Gastrocnemius medialis (tissue), 4 donors: ENCODE measurements around the gene OR4D2. TPM values are rescaled to one million over a fixed set of nuclear protein-coding genes. Genes with fewer than 3 reads are reported as not detected.

ENCODE experiments used
- ATAC-seq, 2 donors: fragments of 150-250 bp; one replicate each; pipeline ENCODE4 v1.9.1; 2016
- DNase-seq, 2 donors: peaks; one replicate each; pipeline ENCODE4 v3.0.0-alpha.2; 2019
- H3K27ac ChIP-seq, 4 donors: fragments of 200-600 bp; sonication (generic); 1 replicate in 1 of 4; 2 replicates in 3 of 4; pipeline ENCODE4 v1.5.1; 2016 to 2018; ENCODE audit warnings: mild to moderate bottlenecking in 2 of 4, moderate library complexity in 1 of 4
- H3K27me3 ChIP-seq, 3 donors: fragments of 200-600 bp; sonication (generic) in 2 of 3; 1 replicate in 1 of 3; 2 replicates in 2 of 3; pipeline versions ENCODE4 v1.5.1 to v1.6.0; 2016 to 2019; ENCODE audit warnings: mild to moderate bottlenecking in 1 of 3, moderate library complexity in 1 of 3
- H3K36me3 ChIP-seq, 2 donors: fragments of 200-600 bp; sonication (generic) in 1 of 2; one replicate each; pipeline ENCODE4 v1.5.1; 2017 to 2018
- H3K4me1 ChIP-seq, 2 donors: fragments of 200-600 bp; sonication (generic) in 1 of 2; one replicate each; pipeline ENCODE4 v1.5.1; 2016 to 2017; ENCODE audit warnings: mild to moderate bottlenecking in 2 of 2
- H3K4me3 ChIP-seq, 4 donors: fragments of 200-600 bp; sonication (generic) in 3 of 4; 1 replicate in 1 of 4; 2 replicates in 3 of 4; pipeline ENCODE4 v1.5.1; 2016 to 2019; ENCODE audit warnings: mild to moderate bottlenecking in 2 of 4
- H3K9me3 ChIP-seq, 3 donors: fragments of 200-600 bp; sonication (generic) in 2 of 3; 1 replicate in 1 of 3; 2 replicates in 2 of 3; pipeline ENCODE4 v1.5.1; 2016 to 2019
- POLR2A ChIP-seq, 2 donors: fragments of 450-650 bp; IDR thresholded peaks; one replicate each; pipeline ENCODE4 v1.6.1; 2017; ENCODE audit warnings: antibody characterized with exemption in 2 of 2, mild to moderate bottlenecking in 2 of 2, moderate library complexity in 2 of 2
- in situ Hi-C, 4 donors: fragments of 200-750 bp; cut with MboI; loops; one replicate each; pipeline versions ENCODE4 v1.15.0 to v1.8.0; 2017; ENCODE audit warnings: low sequenced_read_pairs in 4 of 4
- intact Hi-C: fragments of 100-400 bp; cut with DNase I; formaldehyde crosslinking; loops from one replicate; pipeline ENCODE4 v1.15.1; 2023; ENCODE audit warnings: low total_unique reads
- total RNA-seq, 4 donors: library from RNA; depleted of rRNA; stranded (reverse); fragments of >200 nt; gene quantifications; one replicate each; pipeline versions ENCODE4 v1.1.0 to v1.2.3, GENCODE V29; 2016
- TF ChIP-seq, protein P1 (sequence below), 5 experiments: fragments of 450-650 bp in 3 of 5; fragments of 200-600 bp in 2 of 5; sonication (generic) in 2 of 5; IDR thresholded peaks in 4 of 5; conservative IDR thresholded peaks in 1 of 5; 1 replicate in 4 of 5; 2 replicates in 1 of 5; pipeline ENCODE4 v1.5.1; 2016 to 2019; ENCODE audit warnings: antibody characterized with exemption in 5 of 5, mild to moderate bottlenecking in 3 of 5, moderate library complexity in 3 of 5

OR4D2 gene
- total RNA-seq, 4 donors from 2014 or later, result not detected

DNA sequence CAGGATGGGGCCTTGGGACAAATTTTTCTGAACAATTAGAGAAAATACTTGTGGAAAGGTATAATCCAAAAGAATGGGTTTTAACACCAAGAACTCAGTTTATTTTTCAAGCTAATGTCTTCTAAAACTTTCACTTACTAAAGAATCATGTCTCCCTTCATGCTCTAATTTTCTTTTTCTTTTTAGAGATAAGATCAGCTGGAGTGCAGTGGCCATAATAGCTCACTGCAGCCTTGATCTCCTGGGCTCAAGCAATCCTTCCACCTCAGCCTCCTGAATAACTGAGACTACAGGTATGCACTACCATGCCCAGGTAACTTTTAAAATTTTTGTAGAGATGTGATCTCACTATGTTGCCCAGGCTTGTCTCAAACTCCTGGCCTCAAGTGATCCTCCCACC lies 13.1 kb upstream of the OR4D2 start:
- intact Hi-C loops, result no loop called here
- no peak for TF ChIP-seq POLR2A (IDR thresholded peaks at IDR 0.05)
- TF ChIP-seq, protein P1, sequence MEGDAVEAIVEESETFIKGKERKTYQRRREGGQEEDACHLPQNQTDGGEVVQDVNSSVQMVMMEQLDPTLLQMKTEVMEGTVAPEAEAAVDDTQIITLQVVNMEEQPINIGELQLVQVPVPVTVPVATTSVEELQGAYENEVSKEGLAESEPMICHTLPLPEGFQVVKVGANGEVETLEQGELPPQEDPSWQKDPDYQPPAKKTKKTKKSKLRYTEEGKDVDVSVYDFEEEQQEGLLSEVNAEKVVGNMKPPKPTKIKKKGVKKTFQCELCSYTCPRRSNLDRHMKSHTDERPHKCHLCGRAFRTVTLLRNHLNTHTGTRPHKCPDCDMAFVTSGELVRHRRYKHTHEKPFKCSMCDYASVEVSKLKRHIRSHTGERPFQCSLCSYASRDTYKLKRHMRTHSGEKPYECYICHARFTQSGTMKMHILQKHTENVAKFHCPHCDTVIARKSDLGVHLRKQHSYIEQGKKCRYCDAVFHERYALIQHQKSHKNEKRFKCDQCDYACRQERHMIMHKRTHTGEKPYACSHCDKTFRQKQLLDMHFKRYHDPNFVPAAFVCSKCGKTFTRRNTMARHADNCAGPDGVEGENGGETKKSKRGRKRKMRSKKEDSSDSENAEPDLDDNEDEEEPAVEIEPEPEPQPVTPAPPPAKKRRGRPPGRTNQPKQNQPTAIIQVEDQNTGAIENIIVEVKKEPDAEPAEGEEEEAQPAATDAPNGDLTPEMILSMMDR (IDR thresholded peaks at IDR 0.05 in 4 of 5, conservative IDR thresholded peaks at IDR 0.05 in 1 of 5), result no peak
- Histone ChIP-seq H3K9me3 (no peaks in the 10 kb centered on the region), H3K36me3 (no peaks in the 10 kb centered on the region), H3K27me3 (peaks cover 19 to 35% (median 26%) of the 10 kb centered on the region in 3 donors), H3K4me1 (peaks cover 0 to 5% of the 10 kb centered on the region in 2 donors), H3K27ac (no peak overlapping the region), H3K4me3 (no peak overlapping the region)
- DNase-seq (no peak), ATAC-seq (no peak)
- in situ Hi-C loops, result no loop called here

DNA sequence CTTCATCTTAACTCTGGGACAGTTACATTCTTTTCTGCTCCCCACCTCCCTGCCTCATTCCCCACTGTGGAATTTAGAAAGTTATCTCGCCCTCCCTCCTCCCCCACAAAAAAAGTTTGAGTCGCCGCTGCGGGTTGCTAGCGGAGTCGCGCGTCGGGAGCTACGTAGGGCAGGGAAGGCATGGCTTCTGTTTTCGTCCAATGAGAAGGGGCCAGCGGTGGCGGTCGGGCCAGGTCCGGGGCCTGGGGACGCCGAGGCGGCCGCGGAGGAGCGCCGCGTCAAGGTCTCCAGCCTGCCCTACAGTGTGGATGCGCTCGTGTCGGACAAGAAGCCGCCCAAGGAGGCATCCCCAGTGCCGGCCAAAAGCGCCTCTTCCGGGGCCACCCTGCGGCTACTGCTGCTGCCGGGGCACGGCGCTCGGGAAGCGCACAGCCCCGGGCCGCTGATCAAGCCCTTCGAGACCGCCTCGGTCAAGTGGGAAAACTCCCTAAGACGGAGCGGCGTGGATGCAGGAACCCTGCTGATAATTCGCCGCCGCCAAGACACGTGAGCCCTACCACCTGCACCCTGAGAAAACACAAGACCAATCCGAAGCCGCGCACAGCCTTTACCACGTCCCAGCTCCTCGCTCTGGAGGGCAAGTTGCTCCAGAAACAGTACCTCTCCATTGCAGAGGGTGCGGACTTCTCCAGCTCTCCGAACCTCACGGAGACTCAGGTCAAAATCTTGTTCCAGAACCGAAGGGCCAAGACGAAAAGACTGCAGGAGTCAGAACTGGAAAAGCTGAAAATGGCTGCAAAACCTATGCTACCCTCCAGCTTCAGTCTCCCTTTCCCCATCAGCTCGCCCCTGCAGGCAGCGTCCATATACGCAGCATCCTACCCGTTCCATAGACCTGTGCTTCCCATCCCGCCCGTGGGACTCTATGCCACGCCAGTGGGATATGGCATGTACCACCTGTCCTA lies 9.7 kb upstream of the OR4D2 start:
- H3K36me3 ChIP-seq, result no peaks in the 10 kb centered on the region
- peak overlapping the region; percentile 45 to 54 (median 52) for H3K4me3 ChIP-seq
- H3K9me3 ChIP-seq, result no peaks in the 10 kb centered on the region
- intact Hi-C loops, result no loop called here
- no peak for TF ChIP-seq POLR2A (IDR thresholded peaks at IDR 0.05)
- TF ChIP-seq, protein P1 (IDR thresholded peaks at IDR 0.05 in 4 of 5, conservative IDR thresholded peaks at IDR 0.05 in 1 of 5), result no peak
- no peak for DNase-seq
- in situ Hi-C loops, result no loop called here
- H3K4me1 ChIP-seq, result peaks cover 0 to 5% of the 10 kb centered on the region in 2 donors
- H3K27me3 ChIP-seq, result peaks cover 19 to 39% (median 38%) of the 10 kb centered on the region in 3 donors
- no peak overlapping the region for H3K27ac ChIP-seq
- no peak for ATAC-seq

DNA sequence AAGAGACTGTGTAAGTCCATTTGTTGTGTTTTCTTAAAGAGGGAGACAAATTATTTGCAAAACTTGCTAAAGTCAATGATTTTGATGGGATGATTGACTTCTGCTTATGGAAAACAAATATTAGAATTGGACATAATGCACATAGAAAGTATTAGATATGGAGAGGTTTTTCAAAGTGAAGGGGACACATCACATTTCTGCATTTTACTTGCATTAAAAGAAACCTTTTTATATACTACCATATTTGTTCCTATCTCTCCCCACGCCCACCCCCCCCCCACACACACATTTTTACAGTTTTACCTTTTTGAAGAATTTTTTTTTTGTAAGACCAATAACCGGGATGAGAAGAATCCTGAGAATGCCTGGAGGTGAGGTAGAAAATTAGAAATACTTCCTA lies 8.6 kb upstream of the OR4D2 start:
- in situ Hi-C loops (no loop called here), intact Hi-C loops (no loop called here)
- peaks cover 0 to 5% of the 10 kb centered on the region in 2 donors for H3K4me1 ChIP-seq
- H3K27me3 ChIP-seq, result peaks cover 19 to 35% (median 35%) of the 10 kb centered on the region in 3 donors
- H3K9me3 ChIP-seq, result no peaks in the 10 kb centered on the region
- TF ChIP-seq, protein P1 (IDR thresholded peaks at IDR 0.05 in 4 of 5, conservative IDR thresholded peaks at IDR 0.05 in 1 of 5), result no peak
- no peak for TF ChIP-seq POLR2A (IDR thresholded peaks at IDR 0.05)
- no peak overlapping the region for H3K27ac ChIP-seq
- no peak overlapping the region for H3K4me3 ChIP-seq
- H3K36me3 ChIP-seq, result no peaks in the 10 kb centered on the region
- ATAC-seq (no peak), DNase-seq (no peak)

DNA sequence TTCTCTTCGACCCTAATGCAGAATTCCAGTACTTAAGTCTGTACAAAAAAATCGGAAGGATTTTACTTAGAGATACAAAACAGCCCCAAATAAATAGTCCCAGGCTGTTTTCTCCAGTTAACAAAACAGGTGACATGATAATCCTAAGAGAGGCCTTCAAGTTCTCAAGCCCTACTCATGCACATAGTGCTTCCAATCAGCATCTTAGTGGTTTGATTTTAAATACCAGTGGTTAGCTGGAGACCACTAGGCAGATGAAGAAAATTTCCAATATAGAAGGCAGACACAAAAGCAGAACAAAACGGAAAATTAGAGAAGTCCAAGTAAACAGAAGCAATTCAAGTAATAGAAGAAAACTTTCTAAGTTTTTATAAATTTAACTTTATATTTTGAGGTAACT lies 5.2 kb upstream of the OR4D2 start:
- no peak overlapping the region for H3K27ac ChIP-seq
- DNase-seq (no peak), ATAC-seq (no peak)
- H3K27me3 ChIP-seq, result peaks cover 7 to 42% (median 23%) of the 10 kb centered on the region in 3 donors
- no peaks in the 10 kb centered on the region for H3K36me3 ChIP-seq
- peaks cover 0 to 5% of the 10 kb centered on the region in 2 donors for H3K4me1 ChIP-seq
- in situ Hi-C loops (no loop called here), intact Hi-C loops (no loop called here)
- no peaks in the 10 kb centered on the region for H3K9me3 ChIP-seq
- TF ChIP-seq POLR2A (IDR thresholded peaks at IDR 0.05), result no peak
- TF ChIP-seq, protein P1 (IDR thresholded peaks at IDR 0.05 in 4 of 5, conservative IDR thresholded peaks at IDR 0.05 in 1 of 5), result no peak
- H3K4me3 ChIP-seq, result no peak overlapping the region
